Uterus (tissue), 2 donors: Measurements from ENCODE around the gene ERMP1.

Experiments
- POLR2A ChIP-seq, 2 donors: fragments of 450-650 bp; IDR thresholded peaks; one replicate each; pipeline ENCODE4 v1.6.1; 2016; ENCODE audit warnings: antibody characterized with exemption in 2 of 2, mild to moderate bottlenecking in 1 of 2, moderate library complexity in 1 of 2
- TF ChIP-seq, protein P1 (sequence below), 4 experiments: fragments of 200-600 bp in 2 of 4; fragments of 450-650 bp in 2 of 4; sonication (generic) in 2 of 4; IDR thresholded peaks; one replicate each; pipeline ENCODE4 v1.5.1; 2016 to 2019; ENCODE audit warnings: antibody characterized with exemption in 4 of 4, mild to moderate bottlenecking in 2 of 4, moderate library complexity in 1 of 4

DNA sequence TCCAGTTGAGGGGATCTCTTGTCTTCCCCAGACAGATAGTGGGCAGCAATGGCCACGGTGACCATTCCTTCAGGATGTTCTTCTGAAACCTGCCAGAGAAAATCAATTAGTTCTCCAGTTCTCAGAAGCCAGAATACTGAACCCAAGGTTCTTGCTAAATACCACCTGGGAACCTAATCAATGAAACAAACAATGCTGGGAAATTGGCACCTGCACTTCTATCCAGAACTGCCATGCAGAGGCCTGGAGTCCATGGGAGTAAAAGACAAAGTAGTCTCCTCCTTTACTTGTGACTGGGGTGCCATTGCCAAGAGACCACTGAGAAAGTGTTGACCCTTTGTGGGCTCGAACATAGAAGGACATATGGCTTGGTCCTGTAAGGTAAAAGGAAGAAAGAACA, 45.7 kb downstream of the ERMP1 start:
- TF ChIP-seq, protein P1, sequence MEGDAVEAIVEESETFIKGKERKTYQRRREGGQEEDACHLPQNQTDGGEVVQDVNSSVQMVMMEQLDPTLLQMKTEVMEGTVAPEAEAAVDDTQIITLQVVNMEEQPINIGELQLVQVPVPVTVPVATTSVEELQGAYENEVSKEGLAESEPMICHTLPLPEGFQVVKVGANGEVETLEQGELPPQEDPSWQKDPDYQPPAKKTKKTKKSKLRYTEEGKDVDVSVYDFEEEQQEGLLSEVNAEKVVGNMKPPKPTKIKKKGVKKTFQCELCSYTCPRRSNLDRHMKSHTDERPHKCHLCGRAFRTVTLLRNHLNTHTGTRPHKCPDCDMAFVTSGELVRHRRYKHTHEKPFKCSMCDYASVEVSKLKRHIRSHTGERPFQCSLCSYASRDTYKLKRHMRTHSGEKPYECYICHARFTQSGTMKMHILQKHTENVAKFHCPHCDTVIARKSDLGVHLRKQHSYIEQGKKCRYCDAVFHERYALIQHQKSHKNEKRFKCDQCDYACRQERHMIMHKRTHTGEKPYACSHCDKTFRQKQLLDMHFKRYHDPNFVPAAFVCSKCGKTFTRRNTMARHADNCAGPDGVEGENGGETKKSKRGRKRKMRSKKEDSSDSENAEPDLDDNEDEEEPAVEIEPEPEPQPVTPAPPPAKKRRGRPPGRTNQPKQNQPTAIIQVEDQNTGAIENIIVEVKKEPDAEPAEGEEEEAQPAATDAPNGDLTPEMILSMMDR (IDR thresholded peaks at IDR 0.05): no peak
- no peak for TF ChIP-seq POLR2A (IDR thresholded peaks at IDR 0.05)
